Retinal pigment epithelial cell (primary cell): ENCODE results near the gene DMPK.

ENCODE experiments used
- DNase-seq: peaks from one replicate; pipeline ENCODE4 v3.0.0-alpha.2; 2010; ENCODE audit warnings: low read depth
- H3K4me3 ChIP-seq: 2 replicates; pipeline ENCODE4 v1.5.1; 2011; ENCODE audit warnings: mild to moderate bottlenecking, low read length, control low read depth, moderate library complexity
- CTCF ChIP-seq: conservative IDR thresholded peaks from 2 replicates; pipeline ENCODE4 v1.5.1; 2011; ENCODE audit warnings: low read depth, low read length, control low read depth, inconsistent platforms

Gene DMPK

GRCh38 chr19:45778010-45778661 lies 4.2 kb downstream of the DMPK start:
- no peak overlapping the region for H3K4me3 ChIP-seq
- no peak for DNase-seq
- no peak for TF ChIP-seq CTCF

- no peak for DNase-seq
- H3K4me3 ChIP-seq = no peak overlapping the region
- no peak for TF ChIP-seq CTCF
Observed at GRCh38 chr19:45777395-45777961, 4.8 kb downstream of the DMPK start.

- no peak overlapping the region for H3K4me3 ChIP-seq
- no peak for DNase-seq
- TF ChIP-seq CTCF = no peak
Observed at GRCh38 chr19:45774765-45775164, 7.5 kb downstream of the DMPK start.

GRCh38 chr19:45773384-45773783 lies 8.9 kb downstream of the DMPK start:
- no peak for TF ChIP-seq CTCF
- no peak overlapping the region for H3K4me3 ChIP-seq
- DNase-seq = no peak

GRCh38 chr19:45772912-45773311 lies 9.4 kb downstream of the DMPK start:
- H3K4me3 ChIP-seq = no peak overlapping the region
- TF ChIP-seq CTCF = no peak
- no peak for DNase-seq

- TF ChIP-seq CTCF = no peak
- no peak overlapping the region for H3K4me3 ChIP-seq
- DNase-seq = no peak
Observed at GRCh38 chr19:45772130-45772840, 10.0 kb downstream of the DMPK start.
